GM21447 (cell line): ENCODE results near the gene RAB33A.

Experiments
- ATAC-seq: cut with Tn5 transposase; IDR thresholded peaks from one replicate; pipeline ENCODE4 v1.9.1; 2021; ENCODE audit not compliant: unreplicated experiment

The RAB33A gene

DNA sequence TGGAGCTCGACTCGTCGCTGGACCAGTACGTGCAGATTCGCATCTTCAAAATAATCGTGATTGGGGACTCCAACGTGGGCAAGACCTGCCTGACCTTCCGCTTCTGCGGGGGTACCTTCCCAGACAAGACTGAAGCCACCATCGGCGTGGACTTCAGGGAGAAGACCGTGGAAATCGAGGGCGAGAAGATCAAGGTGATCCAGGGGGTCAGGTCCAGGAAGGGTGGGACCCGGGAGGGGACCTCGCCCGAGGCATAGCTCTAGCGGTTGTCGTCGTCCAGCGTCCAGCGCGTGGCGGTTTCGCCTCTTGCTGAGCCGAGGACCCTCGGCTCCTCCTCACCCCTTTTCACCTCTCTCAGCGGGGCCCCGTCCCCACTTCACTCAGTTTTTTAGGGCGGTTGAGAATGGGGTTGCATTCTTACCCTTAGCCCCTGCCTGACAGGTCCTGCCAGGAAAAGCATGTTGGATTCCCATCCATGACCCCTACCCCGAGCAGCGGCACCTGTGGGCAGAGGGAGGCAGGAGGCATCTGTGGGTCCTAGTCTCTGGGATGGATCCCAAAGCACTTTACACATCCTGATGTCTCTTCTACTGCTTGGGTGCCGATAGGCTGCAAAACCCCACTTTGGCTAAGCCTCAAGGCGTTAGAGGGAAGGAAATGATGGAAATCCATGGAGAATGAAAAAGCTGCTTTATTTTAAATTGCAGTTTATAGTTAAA is 524 bp downstream of the RAB33A start:
- ATAC-seq: no peak

DNA sequence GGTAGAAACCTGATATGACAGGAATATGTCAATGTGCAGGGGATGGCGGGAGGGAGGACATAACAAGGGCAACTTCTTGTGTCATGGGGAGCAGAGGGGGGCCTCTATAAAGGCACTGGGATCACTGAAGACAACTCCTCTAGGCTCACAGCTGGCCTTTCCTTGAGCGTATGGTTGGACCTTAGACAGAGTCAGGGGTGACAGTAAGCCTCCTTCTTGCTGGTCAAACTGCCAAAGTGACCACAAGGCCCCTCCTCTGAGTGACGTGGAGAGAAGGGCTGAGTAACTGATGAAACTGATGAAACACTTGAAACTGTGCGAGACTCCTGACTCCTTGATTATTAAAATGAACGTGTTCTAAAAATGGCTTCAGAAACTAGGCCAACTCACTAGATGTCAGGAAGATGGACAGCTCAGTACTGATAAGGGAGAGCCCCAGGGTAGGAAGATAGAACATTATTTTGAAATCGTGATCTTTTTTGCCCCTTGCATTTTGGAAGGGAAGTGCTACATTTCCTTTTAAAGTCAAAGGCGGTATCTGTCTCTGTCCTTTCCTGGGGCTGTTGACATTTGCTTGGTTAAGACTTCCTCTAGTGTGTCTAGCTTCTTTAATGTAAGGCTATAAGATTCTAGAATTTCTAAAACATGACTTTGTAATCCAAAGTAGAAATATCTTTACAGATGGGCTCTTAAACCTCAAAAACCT is 1.6 kb downstream of the RAB33A start:
- peak; percentile 38 for ATAC-seq

DNA sequence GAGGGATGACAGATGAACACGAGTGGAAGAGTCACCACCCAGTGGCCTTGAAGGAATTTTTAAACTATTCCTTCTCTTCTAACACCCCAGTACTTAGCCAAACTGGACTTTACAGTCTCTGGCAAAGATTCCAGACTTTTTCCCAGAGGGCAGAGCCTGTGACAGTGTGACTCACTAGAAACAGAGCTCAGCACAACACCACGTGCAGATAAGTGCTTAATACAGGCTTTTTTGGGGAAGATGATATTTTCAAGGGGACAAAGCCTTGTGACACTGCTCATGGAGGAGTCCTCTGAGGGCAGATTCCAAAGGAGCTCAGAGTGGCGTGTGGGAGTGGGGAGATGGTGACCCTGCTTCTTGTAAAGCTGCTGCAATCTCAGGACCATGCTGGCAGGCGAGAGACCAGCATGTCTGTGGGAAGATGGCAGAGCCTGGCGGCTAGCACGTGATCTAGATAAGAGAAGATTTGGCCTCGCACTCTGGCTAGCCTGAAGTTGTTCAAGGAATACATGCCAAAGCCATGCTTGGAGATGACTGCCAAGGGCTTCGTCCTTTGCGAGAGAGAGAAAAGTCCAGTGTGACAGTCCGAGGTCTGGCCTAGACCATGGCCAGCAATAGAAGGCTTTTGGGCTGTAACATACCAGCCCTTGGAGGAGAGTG is 2.4 kb downstream of the RAB33A start:
- ATAC-seq: no peak

DNA sequence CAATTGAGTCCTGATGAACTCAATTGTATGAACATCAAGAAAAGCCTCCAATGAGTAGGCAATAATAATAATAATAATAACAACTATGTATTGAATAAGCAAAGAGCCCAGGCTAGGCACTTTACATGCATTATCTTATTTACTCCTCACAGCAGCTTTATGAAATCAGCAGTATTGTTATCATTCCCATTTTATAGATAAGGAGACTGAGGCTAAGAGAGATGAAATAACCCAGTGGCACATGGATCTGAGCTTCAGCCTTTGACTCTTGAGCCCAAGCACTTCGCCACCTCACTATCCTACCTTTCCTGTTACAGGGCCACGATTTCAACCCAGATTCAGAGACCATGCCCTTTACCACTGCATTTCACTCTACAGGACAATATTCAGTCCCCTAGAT is 3.2 kb downstream of the RAB33A start:
- no peak for ATAC-seq

DNA sequence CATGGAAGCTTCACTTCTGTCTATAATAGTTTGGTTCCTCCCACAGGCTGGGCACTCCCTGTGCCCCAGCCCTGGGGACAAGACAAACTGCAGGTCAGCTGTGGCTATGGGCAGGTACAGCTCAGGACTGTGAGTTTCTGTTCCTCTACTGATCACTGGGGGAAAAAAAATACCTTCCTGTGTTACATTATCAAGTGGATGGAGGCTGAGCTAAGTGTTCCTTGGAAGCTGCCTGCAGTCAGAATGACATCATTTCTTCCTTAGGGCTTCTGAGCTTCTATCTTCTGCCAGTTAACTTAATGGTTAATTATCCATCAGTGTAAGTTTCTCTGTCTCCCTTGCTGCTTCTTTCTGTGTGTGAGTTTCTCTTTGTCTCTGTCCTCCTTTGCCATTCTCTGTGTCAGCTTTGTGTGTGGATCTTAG is 4.6 kb downstream of the RAB33A start:
- peak; percentile 70 for ATAC-seq

DNA sequence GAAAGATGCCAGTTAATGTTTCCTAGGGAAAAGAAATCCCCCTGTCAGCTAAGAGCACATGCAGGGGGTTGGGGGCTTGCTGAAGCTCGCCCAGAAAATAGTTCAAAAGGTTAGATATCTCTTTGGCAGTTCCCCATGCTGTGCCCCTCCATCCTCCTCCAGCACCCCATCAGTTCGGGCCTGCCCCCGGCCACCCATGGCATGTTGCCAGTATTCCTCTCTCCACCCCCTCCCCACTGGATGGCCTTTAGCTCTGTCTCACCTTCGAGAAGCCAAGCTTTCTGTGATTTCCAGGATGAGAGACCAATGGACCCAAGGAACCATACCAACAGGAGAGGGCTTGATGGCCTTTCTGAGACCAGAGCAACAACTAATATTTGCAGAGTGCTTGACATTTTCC is 5.2 kb downstream of the RAB33A start:
- no peak for ATAC-seq

DNA sequence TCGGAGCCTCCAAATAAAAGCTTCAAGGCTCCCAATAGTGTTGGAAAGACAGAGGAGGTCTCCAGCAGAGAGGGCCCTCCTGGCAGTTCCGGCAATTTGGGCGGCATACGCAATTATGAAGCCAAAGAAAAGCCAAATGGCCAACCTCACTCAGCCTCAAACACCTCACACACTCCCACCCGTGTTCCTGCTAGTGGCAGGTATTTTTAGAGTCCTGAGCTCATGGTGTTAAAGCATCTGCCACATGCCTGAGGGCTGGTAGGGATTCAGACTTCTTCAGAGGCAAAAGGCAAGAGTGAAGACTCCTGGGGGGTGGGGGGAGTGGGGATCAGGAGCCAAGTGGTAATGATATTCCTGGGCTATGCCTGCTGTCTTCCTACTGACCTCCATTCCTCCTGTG is 7.4 kb downstream of the RAB33A start:
- ATAC-seq: no peak

DNA sequence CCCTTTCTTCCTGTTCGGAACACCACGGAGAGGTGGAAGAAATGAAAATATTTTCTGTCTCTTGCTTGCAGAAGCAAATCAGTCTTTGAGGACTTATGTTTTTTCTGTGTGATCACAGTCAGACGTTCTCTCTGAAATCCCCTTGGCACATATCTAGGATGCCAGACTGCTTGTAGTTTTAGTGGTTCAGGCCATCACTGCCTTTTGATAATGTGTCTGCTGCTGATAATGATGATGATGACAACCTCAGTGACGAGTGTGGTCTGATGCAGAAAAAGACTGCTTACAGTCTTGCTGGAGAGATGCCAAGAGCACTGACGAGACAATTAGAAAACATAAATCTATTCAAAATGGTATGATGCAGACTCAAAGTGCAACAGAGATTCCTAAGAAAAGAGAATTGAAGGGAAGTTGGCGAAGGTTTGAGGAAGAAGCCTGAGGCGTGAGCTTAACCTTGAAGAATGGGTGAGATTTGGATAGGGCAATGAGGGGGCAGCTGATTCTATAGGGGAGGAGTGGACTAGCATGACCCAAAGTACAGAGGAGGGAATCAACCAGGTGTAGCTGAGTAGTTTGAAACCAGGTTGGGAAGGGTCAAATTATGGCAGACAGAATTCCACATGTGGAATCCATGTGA is 7.9 kb downstream of the RAB33A start:
- ATAC-seq: no peak

DNA sequence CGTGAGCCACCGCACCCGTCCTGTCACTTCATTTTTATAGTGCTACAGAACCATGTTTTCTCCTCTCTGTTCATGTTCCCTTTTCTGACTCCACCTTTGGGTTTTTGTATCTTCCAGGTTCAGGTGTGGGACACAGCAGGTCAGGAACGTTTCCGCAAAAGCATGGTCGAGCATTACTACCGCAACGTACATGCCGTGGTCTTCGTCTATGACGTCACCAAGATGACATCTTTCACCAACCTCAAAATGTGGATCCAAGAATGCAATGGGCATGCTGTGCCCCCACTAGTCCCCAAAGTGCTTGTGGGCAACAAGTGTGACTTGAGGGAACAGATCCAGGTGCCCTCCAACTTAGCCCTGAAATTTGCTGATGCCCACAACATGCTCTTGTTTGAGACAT is 12.4 kb downstream of the RAB33A start:
- no peak for ATAC-seq

DNA sequence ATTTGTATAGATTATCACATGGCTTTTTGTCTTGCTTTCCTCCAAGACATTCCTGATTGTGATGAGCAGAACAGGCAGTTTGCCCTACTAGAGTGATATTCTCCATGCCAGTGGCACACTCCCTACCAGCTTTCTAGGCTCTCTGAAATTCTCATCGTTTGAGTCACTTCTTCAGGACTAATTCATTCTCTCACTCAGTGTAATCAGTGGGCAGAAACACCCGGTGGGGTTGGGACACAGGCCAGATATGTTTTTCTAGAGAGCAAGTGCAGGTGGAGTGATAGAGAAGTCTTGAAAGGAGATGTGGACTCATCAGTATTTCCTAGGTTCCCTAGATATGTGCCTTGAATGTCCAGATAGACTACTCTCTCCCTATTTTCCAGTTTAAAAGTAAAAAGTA is 13.1 kb downstream of the RAB33A start:
- ATAC-seq: no peak

DNA sequence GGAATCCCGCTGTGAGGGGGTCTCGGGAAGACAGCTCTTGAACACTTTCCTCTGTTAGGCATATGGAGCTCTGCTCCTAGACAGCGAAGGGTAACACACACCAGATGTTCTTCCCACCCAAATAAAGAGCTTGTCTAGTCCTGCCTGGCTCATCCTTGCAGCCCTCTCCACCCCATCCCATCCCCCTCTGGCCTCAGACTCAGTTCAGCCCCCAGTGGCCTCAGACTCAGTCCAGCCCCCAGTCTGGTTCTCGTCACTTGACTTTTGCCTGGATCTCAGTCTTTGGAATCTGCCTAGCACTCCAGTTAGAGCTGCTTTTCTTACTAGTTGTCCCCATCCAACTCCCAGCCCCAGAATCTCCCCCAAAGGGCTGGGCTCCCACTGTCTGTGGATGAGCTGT is 14.9 kb downstream of the RAB33A start:
- no peak for ATAC-seq

DNA sequence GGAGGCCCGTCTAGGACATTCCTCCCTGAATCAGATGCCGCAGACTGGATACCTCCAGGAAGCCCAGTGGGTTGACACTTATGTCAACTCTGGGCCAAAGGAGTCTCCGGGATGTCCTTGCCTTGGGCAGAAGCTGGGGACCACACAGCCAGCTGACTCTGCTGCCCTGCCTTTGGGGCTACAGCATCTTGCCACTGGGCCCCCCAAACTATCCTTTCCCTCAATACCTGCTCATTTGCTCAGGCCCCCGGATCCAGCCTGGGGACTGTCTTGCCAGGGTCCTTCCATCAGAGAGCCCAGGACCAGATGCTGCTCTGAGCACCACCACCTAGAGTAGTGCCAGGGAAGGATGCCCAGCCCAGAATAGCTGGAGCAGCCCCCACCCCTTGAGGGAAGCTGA is 19.0 kb downstream of the RAB33A start:
- ATAC-seq: no peak

DNA sequence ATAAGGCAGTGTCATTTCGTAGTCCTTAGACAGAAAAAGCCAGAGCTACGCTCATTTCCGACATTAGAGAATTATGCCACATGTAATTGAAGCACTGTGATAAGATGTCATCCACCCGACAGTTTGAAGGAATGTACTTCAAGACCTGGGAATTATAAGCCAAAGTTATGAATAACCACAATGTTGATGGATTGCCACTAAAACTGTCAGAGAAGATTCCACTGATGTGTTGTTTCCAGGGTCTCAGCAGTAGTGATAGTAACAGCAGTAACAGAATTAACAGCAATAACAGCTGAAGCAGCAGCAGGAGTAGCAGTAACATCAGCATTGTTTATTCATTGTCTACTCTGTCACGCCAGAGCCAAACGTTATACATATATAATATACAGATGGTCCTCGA is 24.7 kb downstream of the RAB33A start:
- ATAC-seq: no peak

DNA sequence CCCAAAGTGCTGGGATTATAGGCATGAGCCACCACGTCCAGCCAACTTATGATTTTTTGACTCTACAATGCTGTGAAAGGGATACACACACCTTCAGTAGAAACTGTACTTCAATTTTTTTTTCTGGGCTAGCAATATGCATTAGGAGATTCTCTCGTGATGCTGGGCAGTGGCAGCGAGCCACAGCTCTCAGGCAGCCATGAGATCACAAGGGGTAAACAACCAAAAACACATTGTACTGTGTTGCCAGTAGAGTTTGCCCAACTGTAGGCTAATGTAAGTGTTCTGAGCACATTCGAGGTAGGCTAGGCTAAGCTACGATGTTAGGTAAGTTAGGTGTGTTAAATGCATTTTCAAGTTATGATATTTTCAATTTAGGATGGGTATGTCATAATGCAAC is 25.7 kb downstream of the RAB33A start:
- ATAC-seq: no peak

DNA sequence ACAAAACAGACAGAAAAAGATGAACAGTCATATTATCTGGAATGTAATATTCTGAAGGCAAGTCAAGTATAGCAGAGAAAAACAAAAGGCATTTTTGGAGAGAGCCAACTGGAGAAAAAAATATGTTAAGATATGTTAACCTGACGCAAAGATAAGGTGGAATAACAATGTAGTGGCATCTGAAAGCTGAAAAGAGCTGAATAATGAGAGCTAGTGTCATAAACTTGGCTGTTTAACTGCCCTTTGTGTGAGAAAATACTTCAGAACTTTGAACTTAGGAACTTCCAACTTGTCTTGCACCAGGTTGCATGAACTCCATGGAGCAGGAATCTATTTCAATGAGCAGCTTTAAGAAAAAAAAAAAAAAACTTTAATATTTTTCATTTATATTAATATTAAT is 32.9 kb downstream of the RAB33A start:
- ATAC-seq: no peak

DNA sequence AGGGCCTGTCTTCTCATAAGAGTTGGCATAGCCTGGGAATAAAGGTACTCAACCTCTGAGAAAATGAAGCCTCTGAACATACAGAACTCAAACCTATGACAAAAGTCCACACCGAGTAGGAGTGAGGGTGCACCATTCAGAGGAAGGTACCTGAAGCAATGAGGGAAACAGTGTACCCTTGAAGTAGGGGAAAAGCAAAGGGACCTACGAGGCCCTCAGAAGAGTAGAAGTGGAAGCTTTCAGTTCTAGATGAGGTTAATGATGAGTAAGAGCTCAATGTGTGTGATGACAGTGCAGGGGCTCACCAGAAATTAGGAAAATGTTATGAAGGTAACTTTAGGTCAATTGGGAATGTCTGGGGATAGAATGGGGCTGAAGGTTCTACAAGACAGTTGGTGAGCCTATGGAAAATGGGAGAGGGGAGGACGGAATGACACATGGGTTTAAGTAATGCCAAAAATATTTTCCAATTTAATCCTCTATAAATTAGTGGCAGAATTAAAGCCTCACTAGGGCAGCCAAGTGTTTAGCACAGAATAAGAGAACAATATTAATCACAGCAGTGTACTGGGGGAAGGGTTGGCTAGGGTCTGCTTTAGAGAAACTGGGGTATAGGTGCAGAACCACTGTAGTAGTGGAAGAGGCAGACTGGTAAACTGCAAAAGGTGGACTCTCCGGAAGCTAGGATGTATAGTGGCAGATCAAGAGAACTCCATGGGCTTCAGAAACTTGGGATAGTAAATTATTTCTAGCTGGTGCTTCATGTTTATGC is 39.8 kb downstream of the RAB33A start:
- no peak for ATAC-seq

DNA sequence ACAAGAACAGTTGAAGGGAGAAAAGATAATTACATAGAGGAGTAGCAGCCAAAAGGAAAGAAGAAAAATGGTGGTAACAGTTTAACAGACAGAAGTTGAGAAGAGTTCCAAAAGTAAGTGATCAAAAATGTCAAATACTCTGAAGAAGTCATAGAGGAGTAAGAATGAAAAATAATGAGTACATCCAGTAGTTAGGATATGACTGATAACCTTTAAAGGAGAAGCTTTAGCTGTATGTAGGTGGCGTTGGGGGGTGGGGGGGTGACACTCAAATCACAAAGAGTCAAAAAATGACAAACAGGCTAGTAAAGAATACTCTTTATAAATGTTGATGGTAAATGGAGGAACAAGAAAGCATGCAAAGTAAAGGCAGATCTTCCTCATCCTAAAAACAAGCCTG is 40.6 kb downstream of the RAB33A start:
- no peak for ATAC-seq

DNA sequence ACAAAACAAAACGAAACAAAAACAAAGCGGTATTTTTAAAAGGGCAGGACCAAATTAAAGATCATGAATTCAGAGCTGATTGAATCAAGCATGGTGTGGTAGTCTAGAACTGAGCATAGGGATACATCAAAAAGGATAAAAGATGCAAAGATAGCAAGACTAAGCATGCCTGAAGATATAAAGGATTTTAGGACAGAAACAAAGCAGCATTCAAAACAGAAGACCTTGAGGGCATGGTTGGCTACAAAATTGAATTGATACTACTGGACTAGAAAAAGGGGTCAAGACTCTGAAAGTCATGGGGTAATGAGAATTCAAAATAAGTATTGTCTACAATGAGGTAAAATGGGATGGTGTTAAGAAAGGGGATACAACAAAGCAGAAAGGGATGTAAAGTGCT is 41.6 kb downstream of the RAB33A start:
- no peak for ATAC-seq

DNA sequence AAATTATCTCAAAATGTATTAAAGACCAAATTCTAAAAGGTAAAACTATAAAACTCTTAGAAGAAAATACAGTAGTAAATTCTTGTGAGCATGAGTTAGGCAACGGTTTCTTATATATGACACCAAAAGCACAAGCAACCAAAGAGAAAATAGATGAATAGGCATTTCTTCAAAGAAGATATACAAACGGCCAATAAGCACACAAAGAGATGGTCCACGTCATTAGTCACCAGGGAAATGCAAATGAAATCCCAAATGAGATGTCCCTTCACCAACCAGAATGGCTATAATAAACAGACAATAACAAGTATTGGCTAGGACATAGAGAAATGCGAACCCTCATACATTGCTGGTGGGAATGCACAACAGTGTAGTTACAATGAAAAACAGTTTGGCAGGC is 44.6 kb downstream of the RAB33A start:
- no peak for ATAC-seq

DNA sequence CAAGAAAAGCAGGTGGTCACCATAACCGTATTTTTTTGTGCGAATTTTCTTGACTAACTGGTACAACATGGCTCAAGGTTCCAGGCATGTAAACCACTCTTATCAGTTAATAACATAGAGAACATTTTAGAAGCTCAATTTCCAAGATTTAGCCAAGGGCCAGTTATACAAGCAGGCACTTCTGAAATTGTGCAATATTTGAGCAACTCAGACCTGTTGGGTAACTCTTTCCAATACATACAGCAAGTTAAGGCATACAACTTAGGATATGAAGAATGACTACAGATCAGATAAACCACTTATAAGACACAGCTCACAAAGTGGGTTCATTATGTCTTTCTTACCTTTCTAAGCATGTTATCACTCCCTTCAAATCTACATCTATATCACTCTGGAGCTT is 53.0 kb downstream of the RAB33A start:
- no peak for ATAC-seq

DNA sequence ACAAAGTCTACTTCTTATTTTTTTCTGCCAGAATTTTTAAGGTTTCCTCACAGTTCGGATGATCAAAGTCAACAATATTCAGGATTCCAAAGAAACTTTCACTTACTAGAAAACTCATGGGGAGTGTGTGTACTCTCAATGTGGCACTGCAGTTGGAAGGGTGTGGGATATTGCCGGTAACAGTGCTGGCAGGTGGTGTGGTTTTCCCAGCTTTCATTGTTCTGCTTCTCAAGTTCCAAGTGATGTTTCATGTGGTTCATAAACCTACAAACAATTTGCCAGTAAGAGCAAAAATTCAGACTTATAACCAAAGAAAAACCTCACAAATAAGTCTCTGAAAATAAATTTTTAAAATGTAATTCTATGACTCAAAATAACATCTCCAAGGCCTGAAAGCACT is 57.1 kb downstream of the RAB33A start:
- ATAC-seq: no peak
